ENCODE measurements around the gene NSD2. TPM values are rescaled to one million over a fixed set of nuclear protein-coding genes. Genes with fewer than 3 reads are reported as not detected.
A peak's percentile ranks its signal among the peaks of the same experiment; 100 is the strongest.

NSD2 gene
- total RNA-seq, 2 donors from 2014 or later: 80.1 to 176 TPM

GRCh38 chr4:1982124-1983052 is 111.2 kb downstream of the NSD2 start:
- Histone ChIP-seq H3K27me3 (no peaks in the 10 kb centered on the region), H3K36me3 (peaks cover 9% of the 10 kb centered on the region), H3K4me3 (no peak overlapping the region), H3K9ac (ENCODE audit: low read depth in 2 of 2, low read length in 2 of 2) (peak overlapping the region in 1 of 2 donors; percentile 24), H3K9me3 (no peaks in the 10 kb centered on the region), H3K27ac (peak overlapping the region; percentile 53), H3K4me1 (no peaks in the 10 kb centered on the region)
- intact Hi-C loops (cut with DNase I): no loop called here
- DNase-seq: peak; percentile 55
- TF ChIP-seq CTCF (IDR thresholded peaks at IDR 0.05): no peak

GRCh38 chr4:1983053-1983845 is 112.1 kb downstream of the NSD2 start:
- H3K9me3 ChIP-seq: no peaks in the 10 kb centered on the region
- H3K4me3 ChIP-seq: no peak overlapping the region
- DNase-seq: peak; percentile 15
- intact Hi-C loops (cut with DNase I): no loop called here
- TF ChIP-seq CTCF (IDR thresholded peaks at IDR 0.05): no peak
- no peaks in the 10 kb centered on the region for H3K4me1 ChIP-seq
- no peak overlapping the region for H3K27ac ChIP-seq
- peaks cover 9% of the 10 kb centered on the region for H3K36me3 ChIP-seq
- no peak overlapping the region for H3K9ac ChIP-seq (ENCODE audit: low read depth in 2 of 2, low read length in 2 of 2)
- H3K27me3 ChIP-seq: no peaks in the 10 kb centered on the region

GRCh38 chr4:1983846-1984405 is 112.7 kb downstream of the NSD2 start:
- H3K4me3 ChIP-seq: no peak overlapping the region
- no peaks in the 10 kb centered on the region for H3K4me1 ChIP-seq
- intact Hi-C loops (cut with DNase I): no loop called here
- no peak overlapping the region for H3K9ac ChIP-seq (ENCODE audit: low read depth in 2 of 2, low read length in 2 of 2)
- H3K27me3 ChIP-seq: no peaks in the 10 kb centered on the region
- no peak for DNase-seq
- no peak overlapping the region for H3K27ac ChIP-seq
- peaks cover 9% of the 10 kb centered on the region for H3K36me3 ChIP-seq
- no peak for TF ChIP-seq CTCF (IDR thresholded peaks at IDR 0.05)
- no peaks in the 10 kb centered on the region for H3K9me3 ChIP-seq

GRCh38 chr4:1984406-1985191 is 113.4 kb downstream of the NSD2 start:
- intact Hi-C loops (cut with DNase I): no loop called here
- no peak for TF ChIP-seq CTCF (IDR thresholded peaks at IDR 0.05)
- Histone ChIP-seq H3K27me3 (no peaks in the 10 kb centered on the region), H3K27ac (no peak overlapping the region), H3K4me3 (no peak overlapping the region), H3K36me3 (peaks cover 9% of the 10 kb centered on the region), H3K4me1 (no peaks in the 10 kb centered on the region), H3K9me3 (no peaks in the 10 kb centered on the region), H3K9ac (ENCODE audit: low read depth in 2 of 2, low read length in 2 of 2) (no peak overlapping the region)
- peak; percentile 16 for DNase-seq

GRCh38 chr4:1985294-1985693 is 114.1 kb downstream of the NSD2 start:
- Histone ChIP-seq H3K36me3 (peaks cover 9% of the 10 kb centered on the region), H3K9ac (ENCODE audit: low read depth in 2 of 2, low read length in 2 of 2) (no peak overlapping the region), H3K27ac (no peak overlapping the region), H3K4me3 (no peak overlapping the region), H3K27me3 (no peaks in the 10 kb centered on the region), H3K4me1 (no peaks in the 10 kb centered on the region), H3K9me3 (no peaks in the 10 kb centered on the region)
- intact Hi-C loops (cut with DNase I): no loop called here
- DNase-seq: no peak
- TF ChIP-seq CTCF (IDR thresholded peaks at IDR 0.05): no peak
